ENCODE data around the gene ACTN4.

ACTN4 gene

GRCh38 chr19:38726284-38726673 is 78.8 kb downstream of the ACTN4 start:
- TF ChIP-seq CTCF (IDR thresholded peaks at IDR 0.05; ENCODE audit: control insufficient read depth, insufficient read depth, low read depth, low read length, missing control alignments): no peak

GRCh38 chr19:38726761-38727301 is 79.4 kb downstream of the ACTN4 start:
- TF ChIP-seq CTCF (IDR thresholded peaks at IDR 0.05; ENCODE audit: control insufficient read depth, insufficient read depth, low read depth, low read length, missing control alignments): no peak
- H3K4me3 ChIP-seq (ENCODE audit: control insufficient read depth, low read depth, low read length): no peak overlapping the region
- DNase-seq (ENCODE audit: low read depth): no peak

More at GRCh38 chr19:38726284-38726673, 78.8 kb downstream of the ACTN4 start:
- DNase-seq (ENCODE audit: low read depth): no peak
- H3K4me3 ChIP-seq (ENCODE audit: control insufficient read depth, low read depth, low read length): no peak overlapping the region

- TF ChIP-seq CTCF (IDR thresholded peaks at IDR 0.05; ENCODE audit: control insufficient read depth, insufficient read depth, low read depth, low read length, missing control alignments): no peak
- H3K4me3 ChIP-seq (ENCODE audit: control insufficient read depth, low read depth, low read length): no peak overlapping the region
- no peak for DNase-seq (ENCODE audit: low read depth)
Measured at GRCh38 chr19:38727306-38727867, 79.9 kb downstream of the ACTN4 start.

- TF ChIP-seq CTCF (IDR thresholded peaks at IDR 0.05; ENCODE audit: control insufficient read depth, insufficient read depth, low read depth, low read length, missing control alignments): no peak
- no peak for DNase-seq (ENCODE audit: low read depth)
- no peak overlapping the region for H3K4me3 ChIP-seq (ENCODE audit: control insufficient read depth, low read depth, low read length)
Measured at GRCh38 chr19:38727868-38728660, 80.6 kb downstream of the ACTN4 start.

- no peak overlapping the region for H3K4me3 ChIP-seq (ENCODE audit: control insufficient read depth, low read depth, low read length)
- TF ChIP-seq CTCF (IDR thresholded peaks at IDR 0.05; ENCODE audit: control insufficient read depth, insufficient read depth, low read depth, low read length, missing control alignments): no peak
- no peak for DNase-seq (ENCODE audit: low read depth)
Measured at GRCh38 chr19:38728752-38729541, 81.5 kb downstream of the ACTN4 start.

- DNase-seq (ENCODE audit: low read depth): no peak
Measured at GRCh38 chr19:38729653-38730469, 82.4 kb downstream of the ACTN4 start.

More at GRCh38 chr19:38729653-38730469, 82.4 kb downstream of the ACTN4 start:
- TF ChIP-seq CTCF (IDR thresholded peaks at IDR 0.05; ENCODE audit: control insufficient read depth, insufficient read depth, low read depth, low read length, missing control alignments): peak; percentile 86
- no peak overlapping the region for H3K4me3 ChIP-seq (ENCODE audit: control insufficient read depth, low read depth, low read length)
